MG63 (cell line): ENCODE measurements around the gene ST8SIA2. TPM values are rescaled to one million over a fixed set of nuclear protein-coding genes. Genes with fewer than 3 reads are reported as not detected.

ENCODE experiments used
- DNase-seq: peaks from one replicate; pipeline ENCODE4 v3.0.0-alpha.2; 2020
- H3K27me3 ChIP-seq: fragments of 250-450 bp; sonication (Bioruptor Pico); 2 replicates; pipeline ENCODE4 v1.5.1; 2020; ENCODE audit warnings: mild to moderate bottlenecking, moderate library complexity
- H3K36me3 ChIP-seq: fragments of 250-450 bp; sonication (Bioruptor Pico); 2 replicates; pipeline ENCODE4 v1.5.1; 2020; ENCODE audit warnings: mild to moderate bottlenecking, moderate library complexity
- H3K4me3 ChIP-seq: fragments of 250-450 bp; sonication (Bioruptor Pico); 2 replicates; pipeline ENCODE4 v1.5.1; 2020; ENCODE audit warnings: mild to moderate bottlenecking, moderate library complexity
- H3K9me3 ChIP-seq: fragments of 250-450 bp; sonication (Bioruptor Pico); 2 replicates; pipeline ENCODE4 v1.5.1; 2020; ENCODE audit warnings: mild to moderate bottlenecking, moderate library complexity
- total RNA-seq: library from RNA; depleted of rRNA; stranded (reverse); fragments of >200 nt; shearing (Covaris generic); gene quantifications from 2 replicates; pipeline ENCODE4 v1.2.3, GENCODE V29; 2014; ENCODE audit warnings: low replicate concordance

Gene ST8SIA2
- total RNA-seq, 1 experiment from 2014 or later, result not detected

DNA sequence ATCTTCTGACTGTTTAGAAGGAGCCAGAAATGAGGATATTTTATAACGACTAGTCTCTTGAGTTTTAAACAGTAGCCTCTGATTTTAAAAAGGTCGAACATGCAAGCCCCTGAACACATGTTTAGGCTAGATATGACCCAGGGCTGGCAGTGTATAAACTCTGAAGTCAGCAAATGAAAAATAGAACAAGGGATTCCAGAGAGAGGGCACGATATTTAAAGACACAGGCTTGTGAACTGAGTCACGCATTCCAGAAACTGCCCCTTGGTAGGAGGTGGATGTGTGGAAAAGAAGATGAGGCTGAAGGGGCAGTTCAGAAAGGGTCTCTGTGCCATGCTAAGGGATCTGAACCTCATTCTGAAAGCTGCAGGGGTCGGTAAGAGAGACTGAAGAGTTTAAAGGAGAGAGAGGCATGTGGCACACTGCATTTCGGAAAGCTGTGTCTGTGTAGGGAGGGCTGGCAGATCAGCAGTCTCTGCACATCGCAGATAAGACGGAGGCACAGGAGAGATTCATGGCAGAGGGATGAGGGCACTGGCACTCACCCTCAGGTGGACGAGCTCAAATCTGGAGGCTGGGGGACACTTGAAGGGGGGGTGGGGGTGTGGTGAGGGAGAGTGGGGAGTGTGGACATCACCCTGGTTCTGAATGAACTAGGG, 22.1 kb downstream of the ST8SIA2 start:
- no peak overlapping the region for H3K4me3 ChIP-seq
- H3K27me3 ChIP-seq, result no peaks in the 10 kb centered on the region
- DNase-seq, result no peak
- no peaks in the 10 kb centered on the region for H3K36me3 ChIP-seq
- H3K9me3 ChIP-seq, result no peaks in the 10 kb centered on the region

DNA sequence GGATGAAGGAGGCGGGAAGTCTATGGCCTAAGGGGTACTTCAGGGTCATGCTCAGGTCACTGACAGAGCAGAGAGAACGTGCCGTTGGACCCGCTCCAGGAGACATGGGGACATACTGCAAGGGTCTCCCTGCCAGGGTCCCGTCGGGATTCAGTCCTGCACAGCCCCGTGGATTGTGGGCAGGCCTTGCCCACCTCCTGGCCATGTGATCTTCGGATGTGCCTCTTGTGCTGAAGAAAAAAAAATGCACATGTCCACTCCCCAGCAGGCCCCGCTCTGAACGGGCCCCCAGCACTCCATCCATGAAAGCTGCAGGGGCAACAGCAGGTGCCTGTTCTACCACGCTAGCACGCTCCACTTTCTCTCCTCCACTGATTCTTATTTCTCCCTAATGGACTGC, 22.9 kb downstream of the ST8SIA2 start:
- no peaks in the 10 kb centered on the region for H3K9me3 ChIP-seq

DNA sequence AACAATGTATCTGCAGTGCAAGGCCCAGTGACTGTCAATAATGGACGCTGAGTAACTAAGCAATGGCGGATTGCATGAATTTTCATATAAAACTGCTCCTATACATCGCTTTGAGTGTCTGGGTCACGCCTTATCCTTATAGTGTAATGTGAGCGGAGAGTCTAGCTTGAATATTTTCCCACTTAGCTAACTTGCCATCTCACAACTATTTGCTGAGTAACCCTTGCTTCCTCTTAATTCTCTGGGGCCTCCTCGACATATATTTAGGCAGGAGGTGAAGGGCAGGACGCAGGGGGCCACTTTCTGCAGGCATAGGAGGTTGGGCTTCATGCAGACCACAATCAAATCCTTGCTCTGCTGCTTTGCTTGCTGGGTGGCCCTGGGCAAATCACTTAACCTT, 24.0 kb downstream of the ST8SIA2 start:
- H3K9me3 ChIP-seq, result no peaks in the 10 kb centered on the region
- H3K4me3 ChIP-seq, result no peak overlapping the region
- no peaks in the 10 kb centered on the region for H3K27me3 ChIP-seq
- no peaks in the 10 kb centered on the region for H3K36me3 ChIP-seq
- no peak for DNase-seq

More for the DNA sequence above, 22.9 kb downstream of the ST8SIA2 start:
- no peak for DNase-seq
- Histone ChIP-seq H3K4me3 (no peak overlapping the region), H3K27me3 (no peaks in the 10 kb centered on the region), H3K36me3 (no peaks in the 10 kb centered on the region)

DNA sequence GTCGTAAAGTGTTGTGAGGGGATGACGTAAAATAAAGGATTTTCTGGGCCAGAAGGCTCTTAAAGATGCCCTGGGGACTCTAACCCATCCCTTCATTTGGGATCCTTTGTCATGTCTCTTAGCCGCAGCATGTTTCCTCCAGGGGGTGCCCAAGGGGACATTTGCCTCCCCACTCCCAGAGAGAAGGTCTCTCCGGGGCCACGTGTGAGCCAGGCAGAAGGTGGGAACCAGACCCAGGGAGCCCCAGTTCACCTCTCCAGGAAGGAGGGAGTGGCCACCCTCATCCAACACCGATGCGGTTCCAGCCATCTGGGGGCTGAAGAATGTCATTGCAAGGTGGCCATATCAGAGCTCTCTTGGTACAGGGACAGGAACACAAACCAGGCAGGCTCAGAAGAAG, 25.2 kb downstream of the ST8SIA2 start:
- Histone ChIP-seq H3K9me3 (no peaks in the 10 kb centered on the region; the same call in 1 of the 2 replicates), H3K36me3 (no peaks in the 10 kb centered on the region), H3K4me3 (no peak overlapping the region), H3K27me3 (no peaks in the 10 kb centered on the region)
- DNase-seq, result no peak

DNA sequence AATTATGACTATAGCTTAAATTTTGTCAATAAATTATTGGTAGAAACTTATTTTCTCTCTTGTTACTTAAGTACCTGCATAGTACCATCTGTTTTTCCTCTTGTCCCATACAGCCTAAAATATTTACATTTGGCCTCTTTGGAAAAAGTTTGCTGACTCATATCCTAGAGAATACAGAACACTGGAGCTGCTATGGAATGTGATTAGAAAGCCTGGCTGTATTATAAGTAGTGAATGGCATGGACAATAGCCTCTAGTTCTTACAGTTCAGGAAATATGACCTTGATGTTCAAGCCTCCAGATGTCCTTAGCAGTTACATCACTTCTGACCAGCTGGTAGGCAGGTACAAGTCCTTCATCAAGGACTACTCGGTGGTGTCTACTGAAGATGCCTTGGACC, 28.3 kb downstream of the ST8SIA2 start:
- no peaks in the 10 kb centered on the region; the same call in 1 of the 2 replicates for H3K9me3 ChIP-seq
- no peak overlapping the region for H3K4me3 ChIP-seq
- H3K27me3 ChIP-seq, result no peaks in the 10 kb centered on the region
- no peak for DNase-seq
- no peaks in the 10 kb centered on the region for H3K36me3 ChIP-seq

DNA sequence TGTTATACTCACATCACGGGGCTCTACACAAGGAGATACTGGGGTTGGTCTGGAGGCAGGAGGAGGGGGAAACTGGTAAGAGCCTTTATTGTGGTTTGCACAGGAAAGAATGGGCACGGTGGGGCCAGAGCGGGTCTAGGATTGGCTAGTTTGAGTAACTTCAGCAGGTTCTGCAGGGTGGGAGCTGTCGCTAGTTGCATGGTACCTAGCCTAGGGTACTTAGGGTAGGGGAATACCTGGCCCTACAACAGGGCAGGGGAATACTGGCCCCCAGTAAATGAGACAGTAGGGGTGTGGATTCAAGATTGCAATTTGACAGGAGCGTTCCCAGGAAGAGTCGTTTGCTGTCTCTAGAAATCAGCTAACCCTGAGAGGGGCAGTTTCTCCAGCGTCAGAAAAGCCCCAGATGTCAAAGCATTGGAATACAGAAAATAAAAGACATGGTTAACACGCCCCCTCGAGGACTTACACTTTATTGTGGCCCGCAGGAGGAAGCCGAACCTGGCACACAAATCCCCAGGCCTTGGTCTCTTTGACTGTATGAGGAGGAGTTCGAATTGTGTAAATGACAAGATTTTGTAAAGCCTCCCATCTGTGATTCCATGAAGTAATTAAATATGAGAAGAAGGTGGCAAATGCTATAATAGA, 32.0 kb downstream of the ST8SIA2 start:
- Histone ChIP-seq H3K27me3 (no peaks in the 10 kb centered on the region), H3K4me3 (no peak overlapping the region), H3K36me3 (no peaks in the 10 kb centered on the region), H3K9me3 (no peaks in the 10 kb centered on the region; the same call in 1 of the 2 replicates)
- DNase-seq, result no peak

DNA sequence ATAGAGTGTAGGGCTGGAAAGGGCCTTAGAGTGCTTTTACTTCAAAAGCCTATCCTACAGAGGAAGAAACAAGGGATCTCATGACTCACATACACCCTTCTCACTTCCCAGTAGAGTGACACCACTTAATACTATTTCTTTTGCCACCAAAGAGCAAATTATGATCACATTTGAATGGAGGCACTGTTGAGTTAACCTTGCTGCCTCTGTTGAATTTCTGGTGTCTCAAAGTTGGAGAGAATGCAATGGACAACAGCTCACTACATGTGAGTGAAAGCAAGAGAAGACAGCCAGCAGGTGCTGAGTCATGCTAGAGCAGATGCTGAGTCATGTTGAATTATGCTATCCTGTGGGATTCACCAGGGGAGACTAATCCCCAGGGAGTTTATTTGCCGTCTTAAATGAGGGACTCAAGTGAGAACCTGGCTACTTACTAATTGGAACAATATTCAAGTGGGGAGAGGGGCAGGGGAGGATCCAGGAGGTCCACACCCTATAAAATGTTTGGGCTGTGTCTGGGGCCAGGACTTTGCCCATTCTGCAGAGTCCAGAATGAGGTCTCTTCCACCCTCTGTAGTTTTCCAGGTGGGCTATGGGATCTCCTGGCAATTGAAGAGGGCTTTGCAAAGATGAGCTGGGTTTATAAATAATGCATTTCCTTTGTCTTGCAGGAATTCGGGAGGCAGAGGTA, 35.8 kb downstream of the ST8SIA2 start:
- no peaks in the 10 kb centered on the region for H3K9me3 ChIP-seq
- H3K27me3 ChIP-seq, result no peaks in the 10 kb centered on the region
- H3K36me3 ChIP-seq, result no peaks in the 10 kb centered on the region
- H3K4me3 ChIP-seq, result no peak overlapping the region
- peak; percentile 86 for DNase-seq

DNA sequence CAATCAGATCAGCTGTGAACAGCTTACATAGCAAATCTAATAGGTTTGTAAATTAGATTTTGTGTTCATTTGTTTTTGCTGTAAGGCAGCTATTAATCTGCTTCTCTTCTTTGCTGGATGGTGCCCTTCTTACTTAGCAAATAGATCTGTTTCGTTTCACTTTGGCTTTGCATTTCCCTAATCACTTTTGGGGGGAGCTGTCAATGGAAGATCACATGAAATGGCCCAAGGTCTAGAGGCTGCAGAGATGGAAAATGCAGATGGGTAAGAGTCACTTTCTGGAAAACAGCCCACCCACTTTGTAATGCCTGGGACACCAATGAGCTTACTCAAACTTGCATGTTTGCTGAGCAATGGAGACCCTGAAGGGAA, 36.4 kb downstream of the ST8SIA2 start:
- Histone ChIP-seq H3K9me3 (no peaks in the 10 kb centered on the region), H3K36me3 (no peaks in the 10 kb centered on the region), H3K4me3 (no peak overlapping the region), H3K27me3 (no peaks in the 10 kb centered on the region)
- DNase-seq, result peak; percentile 28

DNA sequence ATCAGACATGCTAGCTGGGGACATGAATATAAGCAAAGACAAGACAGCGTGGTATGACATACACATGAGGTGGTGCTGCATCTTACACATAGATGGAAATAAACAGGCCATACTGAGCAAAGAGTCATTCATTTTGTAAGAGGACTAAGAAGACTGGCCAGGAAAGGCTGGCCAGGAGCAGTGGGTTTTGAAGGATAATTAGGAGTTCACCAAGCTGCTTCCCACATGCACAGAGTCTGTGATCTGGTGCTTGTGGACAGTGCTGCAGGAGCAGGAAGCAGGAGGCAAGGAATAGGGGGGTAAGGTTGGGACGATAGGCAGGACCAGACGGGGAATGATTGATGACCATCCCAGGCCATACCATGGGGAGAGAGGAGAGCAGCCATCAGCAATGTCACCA, 41.5 kb downstream of the ST8SIA2 start:
- no peaks in the 10 kb centered on the region for H3K27me3 ChIP-seq
- no peak for DNase-seq
- H3K4me3 ChIP-seq, result no peak overlapping the region
- H3K9me3 ChIP-seq, result no peaks in the 10 kb centered on the region
- H3K36me3 ChIP-seq, result no peaks in the 10 kb centered on the region

DNA sequence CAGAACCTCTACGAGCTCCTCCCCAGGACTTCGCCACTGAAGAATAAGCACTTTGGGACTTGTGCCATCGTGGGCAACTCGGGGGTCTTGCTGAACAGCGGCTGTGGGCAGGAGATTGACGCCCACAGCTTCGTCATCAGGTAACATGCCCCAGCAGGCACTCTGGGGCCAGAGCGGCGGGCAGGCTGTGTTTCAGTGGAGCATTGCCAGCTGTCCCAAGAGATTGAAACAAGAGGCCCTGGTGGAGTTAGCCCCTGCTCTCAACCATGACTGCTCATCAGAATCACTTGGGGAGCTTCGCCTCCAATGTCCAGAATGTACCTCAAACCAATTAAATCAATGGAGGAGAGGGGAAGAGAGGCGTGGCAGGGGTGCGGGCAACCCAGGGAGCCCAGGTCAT, 44.8 kb downstream of the ST8SIA2 start:
- H3K4me3 ChIP-seq, result no peak overlapping the region
- DNase-seq, result no peak
- H3K27me3 ChIP-seq, result no peaks in the 10 kb centered on the region
- no peaks in the 10 kb centered on the region for H3K36me3 ChIP-seq
- no peaks in the 10 kb centered on the region for H3K9me3 ChIP-seq

DNA sequence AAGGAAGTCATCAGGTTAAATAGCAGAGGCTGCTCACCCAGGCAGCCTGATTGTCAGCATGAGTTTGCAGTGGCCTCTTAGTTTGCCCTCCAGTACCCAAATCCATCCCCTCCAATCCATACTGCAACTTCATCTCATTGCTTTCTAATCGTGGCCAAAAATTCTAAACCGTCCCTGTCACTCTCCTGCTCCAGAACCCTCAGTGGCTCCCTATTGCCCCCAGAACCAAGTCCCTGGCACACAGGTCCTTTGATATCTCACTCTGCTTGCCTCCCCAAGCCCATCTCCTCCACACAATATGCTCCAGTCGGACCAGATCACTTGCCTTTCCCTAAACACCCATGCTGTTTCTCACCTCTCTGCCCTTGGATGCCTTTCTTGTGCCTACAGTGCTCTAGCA, 49.7 kb downstream of the ST8SIA2 start:
- H3K36me3 ChIP-seq, result no peaks in the 10 kb centered on the region
- no peaks in the 10 kb centered on the region for H3K27me3 ChIP-seq

DNA sequence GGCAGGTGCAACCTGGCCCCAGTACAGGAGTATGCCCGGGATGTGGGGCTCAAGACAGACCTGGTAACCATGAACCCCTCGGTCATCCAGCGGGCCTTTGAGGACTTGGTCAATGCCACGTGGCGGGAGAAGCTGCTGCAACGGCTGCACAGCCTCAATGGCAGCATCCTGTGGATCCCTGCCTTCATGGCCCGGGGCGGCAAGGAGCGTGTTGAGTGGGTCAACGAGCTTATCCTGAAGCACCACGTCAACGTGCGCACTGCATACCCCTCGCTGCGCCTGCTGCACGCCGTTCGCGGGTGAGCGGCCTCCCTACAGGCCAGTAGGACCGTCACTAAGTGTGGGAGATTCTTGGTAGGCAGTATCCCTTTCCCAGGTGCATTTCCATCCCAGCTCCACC, 51.0 kb downstream of the ST8SIA2 start:
- H3K36me3 ChIP-seq, result no peaks in the 10 kb centered on the region
- H3K9me3 ChIP-seq, result no peaks in the 10 kb centered on the region; the same call in 1 of the 2 replicates
- H3K27me3 ChIP-seq, result no peaks in the 10 kb centered on the region
- H3K4me3 ChIP-seq, result no peak overlapping the region
- no peak for DNase-seq

More for the DNA sequence above, 49.7 kb downstream of the ST8SIA2 start:
- Histone ChIP-seq H3K9me3 (no peaks in the 10 kb centered on the region), H3K4me3 (no peak overlapping the region)
- no peak for DNase-seq

DNA sequence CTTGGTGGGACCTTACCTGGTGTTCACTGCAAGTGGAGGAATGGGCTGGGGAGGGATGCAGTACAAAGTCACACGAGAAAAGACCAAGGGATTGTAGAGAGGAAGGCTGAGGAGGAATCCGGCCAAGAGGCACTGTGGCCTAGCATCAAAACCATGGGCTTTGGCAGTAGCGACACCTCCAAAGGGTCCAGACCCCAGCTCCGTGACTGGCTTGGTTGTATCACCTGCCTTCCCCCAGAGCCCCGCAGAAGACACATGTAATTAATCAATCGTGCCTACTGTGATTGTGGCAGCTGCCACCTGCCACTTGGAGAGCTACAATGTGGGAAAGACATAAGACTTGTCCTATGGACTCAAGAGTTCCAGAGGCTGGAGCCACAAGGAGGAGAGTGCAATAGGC, 54.7 kb downstream of the ST8SIA2 start:
- DNase-seq, result no peak
- H3K9me3 ChIP-seq, result no peaks in the 10 kb centered on the region; the same call in 1 of the 2 replicates
- H3K27me3 ChIP-seq, result no peaks in the 10 kb centered on the region
- H3K36me3 ChIP-seq, result no peaks in the 10 kb centered on the region
- H3K4me3 ChIP-seq, result no peak overlapping the region

DNA sequence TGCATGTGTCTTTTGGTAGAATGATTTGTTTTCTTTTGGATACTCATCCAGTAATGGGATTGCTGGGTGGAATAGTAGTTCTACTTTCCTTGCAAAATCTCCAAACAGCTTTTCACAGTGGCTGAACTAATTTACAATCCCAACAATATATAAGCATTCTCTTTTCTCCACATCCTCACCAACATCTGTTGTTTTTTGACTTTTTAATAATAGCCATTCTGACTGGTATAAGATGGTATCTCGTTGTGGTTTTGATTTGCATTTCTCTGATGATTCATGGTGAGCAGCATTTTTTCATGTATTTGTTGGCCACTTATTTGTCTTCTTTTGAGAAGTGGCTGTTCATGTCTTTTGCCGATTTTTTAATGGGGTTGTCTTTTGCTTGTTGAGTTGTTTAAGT, 55.8 kb downstream of the ST8SIA2 start:
- H3K36me3 ChIP-seq, result no peaks in the 10 kb centered on the region

DNA sequence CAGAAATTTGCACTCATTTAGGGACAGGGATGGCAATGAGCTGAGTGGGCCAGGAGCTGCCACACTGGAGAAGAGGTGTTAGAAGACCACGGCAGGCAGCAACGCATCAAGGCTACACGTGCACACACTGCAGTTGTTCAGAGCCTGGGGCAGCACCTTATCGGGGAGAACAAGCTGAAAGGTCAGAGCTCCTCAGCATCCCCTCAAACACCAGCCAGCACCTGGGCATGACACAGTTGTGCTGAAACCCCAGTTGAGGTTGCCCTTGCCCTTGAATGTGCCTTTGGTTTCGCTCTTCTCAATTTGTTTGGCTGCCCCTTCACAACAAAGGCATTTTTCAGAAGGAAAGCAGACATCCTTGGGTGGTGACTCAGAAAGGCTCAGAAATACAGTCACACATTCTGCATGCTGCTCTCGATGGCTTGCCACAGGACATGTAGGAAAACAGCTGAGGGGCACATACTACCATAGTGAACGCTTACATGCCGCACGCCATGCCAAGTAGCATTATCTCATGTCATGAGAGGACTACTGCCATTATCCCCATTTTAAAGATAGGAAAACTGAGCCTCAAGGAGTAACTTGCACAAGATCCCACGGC, 57.6 kb downstream of the ST8SIA2 start:
- Histone ChIP-seq H3K4me3 (no peak overlapping the region), H3K9me3 (no peaks in the 10 kb centered on the region; the same call in 1 of the 2 replicates), H3K27me3 (no peaks in the 10 kb centered on the region), H3K36me3 (no peaks in the 10 kb centered on the region)
- peak; percentile 12 for DNase-seq

More for the DNA sequence above, 55.8 kb downstream of the ST8SIA2 start:
- Histone ChIP-seq H3K4me3 (no peak overlapping the region), H3K27me3 (no peaks in the 10 kb centered on the region), H3K9me3 (no peaks in the 10 kb centered on the region; the same call in 1 of the 2 replicates)
- DNase-seq, result no peak

DNA sequence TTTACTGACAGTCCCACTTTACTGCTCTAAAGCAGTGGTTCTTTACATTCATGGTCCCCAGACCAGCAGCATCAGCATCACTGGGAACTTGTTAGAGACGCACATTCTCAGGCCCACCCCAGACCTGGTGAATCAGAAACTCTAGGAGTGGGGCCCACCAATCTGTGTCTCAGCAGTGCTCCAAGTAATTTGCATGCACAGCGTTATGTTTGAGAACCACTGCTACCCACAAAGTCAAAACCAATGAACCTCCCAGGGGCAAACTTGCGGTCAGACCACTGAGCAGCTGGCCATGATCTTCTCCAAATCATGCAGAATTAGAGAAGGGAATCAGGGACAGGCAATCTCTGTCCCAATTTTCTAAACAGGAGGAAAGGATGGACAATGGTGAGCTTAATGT, 58.5 kb downstream of the ST8SIA2 start:
- Histone ChIP-seq H3K27me3 (no peaks in the 10 kb centered on the region), H3K9me3 (no peaks in the 10 kb centered on the region; the same call in 1 of the 2 replicates), H3K4me3 (no peak overlapping the region), H3K36me3 (no peaks in the 10 kb centered on the region)
- no peak for DNase-seq

DNA sequence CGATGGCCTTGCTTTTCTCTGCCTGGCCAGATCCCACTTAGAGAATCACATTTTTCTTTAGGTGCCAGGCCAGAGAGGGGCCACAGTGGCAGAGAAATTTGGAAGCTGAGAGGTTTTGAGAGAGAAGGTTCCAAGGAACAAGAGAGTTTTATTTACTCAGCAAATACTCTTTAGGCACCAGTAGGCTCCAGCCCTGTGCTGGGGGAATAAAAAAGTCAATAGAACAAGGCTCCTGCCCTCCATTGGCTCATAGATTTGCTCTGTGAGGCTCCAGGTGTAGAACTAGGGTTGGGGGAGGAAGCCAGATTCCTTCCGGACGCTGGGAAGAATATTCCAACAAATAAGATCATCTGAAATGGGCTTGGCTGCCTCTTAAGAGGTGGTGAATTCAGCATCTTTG, 59.9 kb downstream of the ST8SIA2 start:
- H3K4me3 ChIP-seq, result no peak overlapping the region
- no peaks in the 10 kb centered on the region; the same call in 1 of the 2 replicates for H3K9me3 ChIP-seq
- DNase-seq, result no peak
- H3K36me3 ChIP-seq, result no peaks in the 10 kb centered on the region
- no peaks in the 10 kb centered on the region for H3K27me3 ChIP-seq
